Neural progenitor cell (in vitro differentiated cells): Measurements from ENCODE around the gene BICDL1. TPM values are rescaled to one million over a fixed set of nuclear protein-coding genes. Genes with fewer than 3 reads are reported as not detected.

ENCODE experiments used
- DNase-seq: peaks from one replicate; pipeline ENCODE4 v3.0.0-alpha.2; 2016; ENCODE audit warnings: low spot score
- H2AFZ ChIP-seq: fragments of 200-600 bp; sonication (generic); replicated peaks from 2 replicates; pipeline ENCODE4 v1.6.1; 2016; ENCODE audit warnings: antibody characterized with exemption
- H3F3A ChIP-seq: fragments of 200-600 bp; sonication (generic); 2 replicates; pipeline ENCODE4 v1.6.1; 2016; ENCODE audit warnings: antibody characterized with exemption, low read depth
- H3K27ac ChIP-seq: fragments of 200-600 bp; sonication (generic); 2 replicates; pipeline ENCODE4 v1.5.1; 2016; ENCODE audit warnings: mild to moderate bottlenecking
- H3K27me3 ChIP-seq: fragments of 200-600 bp; sonication (generic); 2 replicates; pipeline ENCODE4 v1.6.1; 2016; ENCODE audit warnings: mild to moderate bottlenecking, moderate library complexity
- H3K36me3 ChIP-seq: fragments of 200-600 bp; sonication (generic); 2 replicates; pipeline ENCODE4 v1.5.1; 2016
- H3K4me1 ChIP-seq: fragments of 200-600 bp; sonication (generic); 2 replicates; pipeline ENCODE4 v1.6.1; 2016; ENCODE audit warnings: mixed run types
- H3K4me2 ChIP-seq: fragments of 200-600 bp; sonication (generic); 2 replicates; pipeline ENCODE4 v1.6.1; 2016
- H3K4me3 ChIP-seq: fragments of 200-600 bp; sonication (generic); 2 replicates; pipeline ENCODE4 v1.5.1; 2016
- H3K79me2 ChIP-seq: fragments of 200-600 bp; sonication (generic); 2 replicates; pipeline ENCODE4 v1.6.1; 2016; ENCODE audit warnings: low read depth
- H3K9ac ChIP-seq: fragments of 200-600 bp; sonication (generic); 2 replicates; pipeline ENCODE4 v1.6.1; 2016
- H3K9me3 ChIP-seq: fragments of 200-600 bp; sonication (generic); 2 replicates; pipeline ENCODE4 v1.5.1; 2016; ENCODE audit warnings: low read depth
- H4K20me1 ChIP-seq: fragments of 200-600 bp; sonication (generic); 2 replicates; pipeline ENCODE4 v1.6.1; 2016; ENCODE audit warnings: low read depth
- H3K27ac Mint-ChIP-seq: 3 replicates; pipeline ENCODE4 v1.8.0; 2021; ENCODE audit warnings: mixed read lengths
- H3K27me3 Mint-ChIP-seq: 2 replicates; pipeline ENCODE4 v1.8.0; 2022; ENCODE audit warnings: low read depth, mild to moderate bottlenecking, inconsistent platforms, moderate library complexity, mixed read lengths; ENCODE audit not compliant: insufficient read depth
- H3K36me3 Mint-ChIP-seq: 3 replicates; pipeline ENCODE4 v1.8.0; 2021; ENCODE audit warnings: mixed read lengths
- H3K4me1 Mint-ChIP-seq: 3 replicates; pipeline ENCODE4 v1.8.0; 2021; ENCODE audit warnings: mixed read lengths
- H3K4me3 Mint-ChIP-seq: 3 replicates; pipeline ENCODE4 v1.8.0; 2021; ENCODE audit warnings: mild to moderate bottlenecking, moderate library complexity, mixed read lengths
- H3K9me3 Mint-ChIP-seq: 3 replicates; pipeline ENCODE4 v1.8.0; 2020; ENCODE audit warnings: mixed read lengths
- EZH2 ChIP-seq: fragments of 200-600 bp; sonication (generic); IDR thresholded peaks from 2 replicates; pipeline ENCODE4 v1.6.1; 2017; ENCODE audit warnings: antibody characterized with exemption, mild to moderate bottlenecking, moderate library complexity
- EZH2phosphoT487 ChIP-seq: fragments of 200-600 bp; sonication (generic); IDR thresholded peaks from 2 replicates; pipeline ENCODE4 v1.6.1; 2017; ENCODE audit warnings: antibody characterized with exemption
- total RNA-seq: library from RNA; depleted of rRNA; stranded (reverse); fragments of >200 nt; gene quantifications from 2 replicates; pipeline ENCODE4 v1.2.3, GENCODE V29; 2015; ENCODE audit warnings: low replicate concordance
- TF ChIP-seq, protein P1 (sequence below): fragments of 200-600 bp; sonication (generic); IDR thresholded peaks from 2 replicates; pipeline ENCODE4 v1.5.1; 2017; ENCODE audit warnings: antibody characterized with exemption, mild to moderate bottlenecking

BICDL1 gene
- total RNA-seq, 1 donor from 2014 or later, result 3.8 TPM

- Mint-ChIP-seq H3K9me3 (no peaks in the 10 kb centered on the region), H3K36me3 (peaks cover 5% of the 10 kb centered on the region), H3K4me1 (peaks cover 18% of the 10 kb centered on the region), H3K27ac (no peak overlapping the region), H3K4me3 (no peak overlapping the region), H3K27me3 (peaks cover 3% of the 10 kb centered on the region)
- H4K20me1 ChIP-seq, result peaks cover 11% of the 10 kb centered on the region
- no peak overlapping the region for H3K4me2 ChIP-seq
- H3K27ac ChIP-seq, result no peak overlapping the region
- no peaks in the 10 kb centered on the region for H3K79me2 ChIP-seq
- H3F3A ChIP-seq, result peaks cover 4% of the 10 kb centered on the region
- no peaks in the 10 kb centered on the region for H3K27me3 ChIP-seq
- peaks cover 8% of the 10 kb centered on the region for H3K4me1 ChIP-seq
- H3K36me3 ChIP-seq, result no peaks in the 10 kb centered on the region
- no peak overlapping the region for H2AFZ ChIP-seq
- no peak for DNase-seq
- H3K4me3 ChIP-seq, result no peak overlapping the region
- TF ChIP-seq EZH2phosphoT487 (no peak), EZH2 (no peak)
- TF ChIP-seq, protein P1, sequence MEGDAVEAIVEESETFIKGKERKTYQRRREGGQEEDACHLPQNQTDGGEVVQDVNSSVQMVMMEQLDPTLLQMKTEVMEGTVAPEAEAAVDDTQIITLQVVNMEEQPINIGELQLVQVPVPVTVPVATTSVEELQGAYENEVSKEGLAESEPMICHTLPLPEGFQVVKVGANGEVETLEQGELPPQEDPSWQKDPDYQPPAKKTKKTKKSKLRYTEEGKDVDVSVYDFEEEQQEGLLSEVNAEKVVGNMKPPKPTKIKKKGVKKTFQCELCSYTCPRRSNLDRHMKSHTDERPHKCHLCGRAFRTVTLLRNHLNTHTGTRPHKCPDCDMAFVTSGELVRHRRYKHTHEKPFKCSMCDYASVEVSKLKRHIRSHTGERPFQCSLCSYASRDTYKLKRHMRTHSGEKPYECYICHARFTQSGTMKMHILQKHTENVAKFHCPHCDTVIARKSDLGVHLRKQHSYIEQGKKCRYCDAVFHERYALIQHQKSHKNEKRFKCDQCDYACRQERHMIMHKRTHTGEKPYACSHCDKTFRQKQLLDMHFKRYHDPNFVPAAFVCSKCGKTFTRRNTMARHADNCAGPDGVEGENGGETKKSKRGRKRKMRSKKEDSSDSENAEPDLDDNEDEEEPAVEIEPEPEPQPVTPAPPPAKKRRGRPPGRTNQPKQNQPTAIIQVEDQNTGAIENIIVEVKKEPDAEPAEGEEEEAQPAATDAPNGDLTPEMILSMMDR, result no peak
- no peaks in the 10 kb centered on the region for H3K9me3 ChIP-seq
- no peak overlapping the region for H3K9ac ChIP-seq
Observed at GRCh38 chr12:120099738-120100137, 110.7 kb downstream of the BICDL1 start.

GRCh38 chr12:120100630-120101029, 111.6 kb downstream of the BICDL1 start:
- Histone ChIP-seq H4K20me1 (peaks cover 14% of the 10 kb centered on the region), H3F3A (peaks cover 5% of the 10 kb centered on the region), H3K9ac (peak overlapping the region; percentile 25), H3K4me3 (no peak overlapping the region), H3K27me3 (no peaks in the 10 kb centered on the region), H2AFZ (no peak overlapping the region), H3K9me3 (no peaks in the 10 kb centered on the region), H3K4me2 (no peak overlapping the region), H3K79me2 (peaks cover 9% of the 10 kb centered on the region), H3K27ac (no peak overlapping the region), H3K4me1 (peaks cover 7% of the 10 kb centered on the region), H3K36me3 (no peaks in the 10 kb centered on the region)
- Mint-ChIP-seq H3K36me3 (peaks cover 11% of the 10 kb centered on the region), H3K4me3 (no peak overlapping the region), H3K27ac (no peak overlapping the region), H3K27me3 (peaks cover 3% of the 10 kb centered on the region), H3K4me1 (peaks cover 16% of the 10 kb centered on the region), H3K9me3 (no peaks in the 10 kb centered on the region)
- TF ChIP-seq, protein P1, result no peak
- TF ChIP-seq EZH2, result no peak
- no peak for TF ChIP-seq EZH2phosphoT487
- DNase-seq, result no peak

GRCh38 chr12:120101182-120101581, 112.1 kb downstream of the BICDL1 start:
- peak overlapping the region; percentile 37 for H3K27ac ChIP-seq
- peak overlapping the region; percentile 25 for H3K9ac ChIP-seq
- H3K36me3 ChIP-seq, result no peaks in the 10 kb centered on the region
- TF ChIP-seq, protein P1, result no peak
- TF ChIP-seq EZH2phosphoT487 (no peak), EZH2 (no peak)
- peaks cover 6% of the 10 kb centered on the region for H3F3A ChIP-seq
- no peak overlapping the region for H3K4me3 Mint-ChIP-seq
- H3K4me1 Mint-ChIP-seq, result peaks cover 10% of the 10 kb centered on the region
- H3K4me1 ChIP-seq, result peaks cover 2% of the 10 kb centered on the region
- H3K9me3 Mint-ChIP-seq, result no peaks in the 10 kb centered on the region
- H3K4me2 ChIP-seq, result no peak overlapping the region
- no peak for DNase-seq
- H3K36me3 Mint-ChIP-seq, result peaks cover 14% of the 10 kb centered on the region
- H3K27me3 Mint-ChIP-seq, result peaks cover 3% of the 10 kb centered on the region
- H3K27me3 ChIP-seq, result no peaks in the 10 kb centered on the region
- H3K79me2 ChIP-seq, result peaks cover 14% of the 10 kb centered on the region
- peaks cover 14% of the 10 kb centered on the region for H4K20me1 ChIP-seq
- peak overlapping the region; percentile 14 for H3K27ac Mint-ChIP-seq
- H2AFZ ChIP-seq, result no peak overlapping the region
- no peaks in the 10 kb centered on the region for H3K9me3 ChIP-seq
- no peak overlapping the region for H3K4me3 ChIP-seq
